Osteoblast (primary cell): ENCODE measurements around the gene ACSF3. TPM values are rescaled to one million over a fixed set of nuclear protein-coding genes. Genes with fewer than 3 reads are reported as not detected.
A peak's percentile ranks its signal among the peaks of the same experiment; 100 is the strongest.

Experiments
- DNase-seq: peaks from one replicate; pipeline ENCODE4 v3.0.0; 2011; ENCODE audit warnings: low spot score, mixed read lengths; ENCODE audit not compliant: insufficient read length; ENCODE audit errors: missing footprints
- H2AFZ ChIP-seq: 2 replicates; pipeline ENCODE4 v1.6.0; 2011; ENCODE audit warnings: mild to moderate bottlenecking, low read length
- H3K27ac ChIP-seq: 2 replicates; pipeline ENCODE4 v1.5.1; 2011; ENCODE audit warnings: mild to moderate bottlenecking, low read depth, low read length, moderate library complexity
- H3K27me3 ChIP-seq: 2 replicates; pipeline ENCODE4 v1.6.0; 2012; ENCODE audit warnings: mild to moderate bottlenecking, control low read depth, inconsistent platforms, low read length, moderate library complexity; ENCODE audit not compliant: insufficient read depth
- H3K36me3 ChIP-seq: 2 replicates; pipeline ENCODE4 v1.5.1; 2011; ENCODE audit warnings: mild to moderate bottlenecking, low read length, control low read depth, moderate library complexity; ENCODE audit not compliant: insufficient read depth
- H3K4me1 ChIP-seq: 2 replicates; pipeline ENCODE4 v1.5.1; 2011; ENCODE audit warnings: mild to moderate bottlenecking, low read length, control low read depth, moderate library complexity; ENCODE audit not compliant: insufficient read depth
- H3K4me2 ChIP-seq: 2 replicates; pipeline ENCODE4 v1.6.0; 2011; ENCODE audit warnings: mild to moderate bottlenecking, low read length; ENCODE audit not compliant: insufficient read depth
- H3K4me3 ChIP-seq: fragments of 200-600 bp; sonication (generic); 3 replicates; pipeline ENCODE4 v1.5.1; 2012; ENCODE audit warnings: mild to moderate bottlenecking, low read length, inconsistent platforms; ENCODE audit not compliant: insufficient read depth
- H3K79me2 ChIP-seq: 2 replicates; pipeline ENCODE4 v1.6.0; 2012; ENCODE audit warnings: mild to moderate bottlenecking, low read length, control low read depth, inconsistent platforms; ENCODE audit not compliant: insufficient read depth
- H3K9me3 ChIP-seq: 2 replicates; pipeline ENCODE4 v1.5.1; 2011; ENCODE audit warnings: low read depth, low read length, control low read depth
- H4K20me1 ChIP-seq: 2 replicates; pipeline ENCODE4 v1.6.0; 2012; ENCODE audit warnings: mild to moderate bottlenecking, low read length, control low read depth; ENCODE audit not compliant: insufficient read depth
- total RNA-seq: library from RNA; depleted of rRNA; stranded (reverse); fragments of >200 nt; gene quantifications from 2 replicates; pipeline ENCODE4 v1.2.3, GENCODE V29; 2012
- TF ChIP-seq, protein P1 (sequence below): IDR thresholded peaks from 2 replicates; pipeline ENCODE4 v1.5.1; 2011; ENCODE audit warnings: mild to moderate bottlenecking, low read depth, low read length, moderate library complexity; ENCODE audit errors: extremely low read depth

Gene ACSF3
- total RNA-seq: 25.6 and 29.3 TPM in 2 replicates

DNA sequence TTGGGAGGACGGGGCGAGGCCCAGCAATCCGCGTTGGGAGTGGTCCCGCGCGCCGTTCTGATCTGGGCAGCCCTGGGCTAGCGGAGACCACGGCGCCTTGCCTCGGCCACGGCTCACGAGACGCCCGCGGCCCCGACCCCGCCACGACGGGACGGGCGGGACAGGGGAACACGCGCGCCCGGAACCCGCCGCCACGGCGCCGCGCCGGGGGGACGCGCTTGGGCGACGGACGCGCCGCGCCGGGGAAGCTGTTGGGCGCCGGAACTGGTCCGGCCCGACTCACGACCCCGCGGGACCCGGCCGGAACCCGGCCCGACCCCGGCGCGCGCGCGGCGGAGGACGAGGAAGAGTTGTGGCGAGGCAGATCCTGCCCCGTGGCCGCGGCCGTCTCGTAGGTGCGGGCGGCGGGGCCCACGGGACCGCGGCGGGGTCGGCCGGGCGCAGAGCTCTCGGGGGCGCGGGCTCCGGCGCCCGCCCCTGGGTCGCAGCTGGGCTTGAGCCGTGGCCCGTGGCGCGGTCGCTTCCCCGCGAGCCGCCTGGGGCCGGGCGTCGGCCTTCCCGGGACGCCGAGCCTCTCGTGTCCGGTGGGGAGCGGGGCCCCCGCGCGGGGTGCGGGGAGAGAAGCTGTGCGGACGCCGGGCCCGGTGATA is at the start of gene ACSF3:
TSS of gene ACSF3 (plus strand) at position 251 of the 650 bp plus-strand sequence. CDS start 6,830 bp downstream, outside the sequence.
- Histone ChIP-seq H3K36me3 (no peaks in the 10 kb centered on the region), H3K27me3 (peaks cover 28% of the 10 kb centered on the region), H3K27ac (peak within 1 kb of the TSS; percentile 51), H3K9me3 (no peaks in the 10 kb centered on the region), H4K20me1 (peaks cover 11% of the 10 kb centered on the region), H3K4me1 (peaks cover 10% of the 10 kb centered on the region), H3K4me2 (peak within 1 kb of the TSS; percentile 93), H3K79me2 (peaks cover 50% of the 10 kb centered on the region), H3K4me3 (peak within 1 kb of the TSS; percentile 88), H2AFZ (peak within 1 kb of the TSS; percentile 91)
- peak; percentile 99 for DNase-seq
- TF ChIP-seq, protein P1, sequence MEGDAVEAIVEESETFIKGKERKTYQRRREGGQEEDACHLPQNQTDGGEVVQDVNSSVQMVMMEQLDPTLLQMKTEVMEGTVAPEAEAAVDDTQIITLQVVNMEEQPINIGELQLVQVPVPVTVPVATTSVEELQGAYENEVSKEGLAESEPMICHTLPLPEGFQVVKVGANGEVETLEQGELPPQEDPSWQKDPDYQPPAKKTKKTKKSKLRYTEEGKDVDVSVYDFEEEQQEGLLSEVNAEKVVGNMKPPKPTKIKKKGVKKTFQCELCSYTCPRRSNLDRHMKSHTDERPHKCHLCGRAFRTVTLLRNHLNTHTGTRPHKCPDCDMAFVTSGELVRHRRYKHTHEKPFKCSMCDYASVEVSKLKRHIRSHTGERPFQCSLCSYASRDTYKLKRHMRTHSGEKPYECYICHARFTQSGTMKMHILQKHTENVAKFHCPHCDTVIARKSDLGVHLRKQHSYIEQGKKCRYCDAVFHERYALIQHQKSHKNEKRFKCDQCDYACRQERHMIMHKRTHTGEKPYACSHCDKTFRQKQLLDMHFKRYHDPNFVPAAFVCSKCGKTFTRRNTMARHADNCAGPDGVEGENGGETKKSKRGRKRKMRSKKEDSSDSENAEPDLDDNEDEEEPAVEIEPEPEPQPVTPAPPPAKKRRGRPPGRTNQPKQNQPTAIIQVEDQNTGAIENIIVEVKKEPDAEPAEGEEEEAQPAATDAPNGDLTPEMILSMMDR: no peak

DNA sequence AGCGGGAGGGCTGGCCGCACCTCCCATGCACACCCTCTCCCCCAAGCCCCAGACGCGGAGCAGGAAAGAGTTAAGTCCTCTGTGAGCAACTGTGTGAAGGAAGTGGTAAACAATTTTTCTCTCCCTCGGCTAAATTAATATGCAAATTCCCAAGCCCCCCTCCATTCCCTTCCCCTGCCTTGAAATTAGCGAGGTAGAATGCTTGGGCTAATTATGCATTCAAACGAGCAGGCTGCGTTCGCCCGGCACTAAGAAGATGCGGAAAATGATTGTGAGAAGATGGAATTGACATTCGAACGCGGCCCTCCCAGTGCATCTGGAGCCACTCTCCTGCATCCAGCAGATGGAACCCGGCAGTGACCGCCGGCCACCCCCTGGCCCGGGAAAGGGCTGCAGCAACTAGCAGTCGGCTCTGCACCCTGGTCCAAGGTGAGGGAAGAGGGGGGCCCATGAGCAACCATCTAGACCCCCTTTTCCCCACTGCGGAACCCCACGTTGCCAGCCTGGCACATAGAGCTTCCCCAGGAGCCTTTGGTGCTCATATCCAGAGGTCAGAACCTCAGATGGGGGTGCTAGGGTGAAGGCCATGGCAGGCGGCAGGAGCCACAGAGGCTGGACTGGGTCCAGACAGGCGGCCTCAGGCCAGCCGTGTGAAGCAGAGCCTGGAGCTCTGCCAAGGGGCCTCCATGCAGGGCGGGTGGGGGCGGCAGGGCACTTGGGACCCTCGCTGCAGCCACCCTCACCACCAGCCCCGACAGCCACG is 49.1 kb upstream of the ACSF3 start:
- H3K27me3 ChIP-seq: peaks cover 14% of the 10 kb centered on the region
- no peak overlapping the region for H3K4me2 ChIP-seq
- H3K4me1 ChIP-seq: no peaks in the 10 kb centered on the region
- H4K20me1 ChIP-seq: no peaks in the 10 kb centered on the region
- H3K9me3 ChIP-seq: no peaks in the 10 kb centered on the region
- no peaks in the 10 kb centered on the region for H3K36me3 ChIP-seq
- DNase-seq: peak; percentile 87
- H2AFZ ChIP-seq: no peak overlapping the region
- TF ChIP-seq, protein P1: no peak
- no peak overlapping the region for H3K4me3 ChIP-seq
- H3K27ac ChIP-seq: no peak overlapping the region
- H3K79me2 ChIP-seq: no peaks in the 10 kb centered on the region

DNA sequence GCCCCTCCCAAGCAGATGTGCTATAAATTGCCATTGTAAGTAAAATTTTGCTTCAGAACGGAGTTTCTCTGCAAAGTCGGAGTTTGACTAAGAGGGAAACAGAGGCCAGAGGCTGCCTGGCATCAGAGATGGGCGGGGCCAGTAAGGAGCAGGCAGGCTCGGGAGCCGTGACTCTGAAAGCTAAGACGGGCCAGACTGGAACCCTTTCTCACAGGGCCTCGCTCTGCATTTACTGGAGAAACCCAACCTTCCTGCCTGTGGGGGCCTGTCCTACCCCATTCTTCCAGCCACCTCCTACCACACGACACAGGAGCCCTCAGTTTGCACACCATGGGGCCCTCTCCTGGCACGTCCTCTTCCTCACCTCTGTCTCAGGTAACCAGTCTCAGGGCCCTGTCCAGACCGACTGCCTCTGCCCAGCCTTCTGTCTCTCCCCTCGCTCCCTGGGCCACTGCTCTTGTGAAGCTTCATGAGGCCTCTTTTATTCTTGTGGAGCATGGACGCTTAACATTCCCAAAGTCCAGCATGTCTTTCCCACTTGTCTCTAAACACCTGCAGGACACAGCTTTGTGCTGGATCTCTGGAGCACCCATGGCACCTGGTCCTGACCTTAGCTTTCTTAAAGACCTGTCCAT is 48.4 kb upstream of the ACSF3 start:
- peak; percentile 59 for DNase-seq
- Histone ChIP-seq H3K4me2 (no peak overlapping the region), H3K36me3 (no peaks in the 10 kb centered on the region), H2AFZ (no peak overlapping the region), H4K20me1 (no peaks in the 10 kb centered on the region), H3K9me3 (no peaks in the 10 kb centered on the region), H3K79me2 (no peaks in the 10 kb centered on the region), H3K4me1 (no peaks in the 10 kb centered on the region), H3K4me3 (no peak overlapping the region), H3K27ac (no peak overlapping the region), H3K27me3 (peaks cover 14% of the 10 kb centered on the region)
- TF ChIP-seq, protein P1: no peak

DNA sequence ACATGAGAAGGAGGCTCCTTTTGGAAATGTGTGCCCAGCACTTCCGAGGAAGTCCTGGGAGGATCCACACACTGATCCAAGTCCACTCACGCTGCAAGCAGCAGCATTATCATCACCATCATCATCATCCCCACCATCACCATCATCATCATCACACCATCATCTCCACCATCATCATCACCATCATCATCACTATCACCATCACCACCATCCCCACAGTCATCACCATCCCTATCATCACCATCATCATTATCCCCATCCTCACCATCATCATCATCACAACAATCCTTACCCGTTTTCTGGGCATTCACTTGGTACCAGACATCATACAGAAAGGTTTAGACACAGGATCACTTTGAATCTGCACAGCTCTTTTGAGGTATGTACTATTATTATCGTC is 47.8 kb upstream of the ACSF3 start:
- H4K20me1 ChIP-seq: no peaks in the 10 kb centered on the region
- TF ChIP-seq, protein P1: no peak
- no peak overlapping the region for H3K27ac ChIP-seq
- no peaks in the 10 kb centered on the region for H3K79me2 ChIP-seq
- H3K36me3 ChIP-seq: no peaks in the 10 kb centered on the region
- H3K9me3 ChIP-seq: no peaks in the 10 kb centered on the region
- no peak overlapping the region for H3K4me2 ChIP-seq
- no peak overlapping the region for H2AFZ ChIP-seq
- peaks cover 14% of the 10 kb centered on the region for H3K27me3 ChIP-seq
- no peak overlapping the region for H3K4me3 ChIP-seq
- DNase-seq: peak; percentile 71
- H3K4me1 ChIP-seq: no peaks in the 10 kb centered on the region
